Aorta (tissue), 5 donors: Measurements from ENCODE around the gene UBAC2. TPM values are rescaled to one million over a fixed set of nuclear protein-coding genes. Genes with fewer than 3 reads are reported as not detected.

Experiments
- ATAC-seq: fragments of 200-7000 bp; cut with Tn5 transposase; one replicate; pipeline ENCODE4 v1.9.1; 2022; ENCODE audit warnings: moderate library complexity; ENCODE audit not compliant: low FRiP score
- DNase-seq, 2 donors: peaks; one replicate each; pipeline ENCODE4 v3.0.0-alpha.2; 2020
- H3K27ac ChIP-seq, 2 donors: one replicate each; pipeline ENCODE4 v1.5.1; 2013; ENCODE audit warnings: low read length in 2 of 2, mild to moderate bottlenecking in 2 of 2, moderate library complexity in 2 of 2, control low read depth in 1 of 2, inconsistent platforms in 1 of 2, low read depth in 1 of 2
- H3K27me3 ChIP-seq, 2 donors: one replicate each; pipeline ENCODE4 v1.6.1; 2013; ENCODE audit warnings: control low read depth in 1 of 2, low read length in 1 of 2, mild to moderate bottlenecking in 1 of 2, moderate library complexity in 1 of 2; ENCODE audit not compliant: insufficient read depth in 2 of 2, control insufficient read depth in 1 of 2
- H3K36me3 ChIP-seq, 2 donors: one replicate each; pipeline ENCODE4 v1.6.1; 2013; ENCODE audit warnings: control low read depth in 1 of 2, low read length in 1 of 2, mild to moderate bottlenecking in 1 of 2; ENCODE audit not compliant: insufficient read depth in 2 of 2, control insufficient read depth in 1 of 2
- H3K4me1 ChIP-seq, 2 donors: one replicate each; pipeline ENCODE4 v1.6.1; 2013; ENCODE audit warnings: low read length in 2 of 2, control low read depth in 1 of 2, mild to moderate bottlenecking in 1 of 2, moderate library complexity in 1 of 2; ENCODE audit not compliant: insufficient read depth in 2 of 2, control insufficient read depth in 1 of 2
- H3K4me3 ChIP-seq, 2 donors: one replicate each; pipeline ENCODE4 v1.5.1; 2013; ENCODE audit warnings: low read length in 2 of 2, control low read depth in 1 of 2, mild to moderate bottlenecking in 1 of 2
- H3K9me3 ChIP-seq: one replicate; pipeline ENCODE4 v1.6.1; 2013; ENCODE audit warnings: mild to moderate bottlenecking, low read length; ENCODE audit not compliant: control insufficient read depth
- WGBS, 2 donors: extraction: QIAGEN DNeasy Blood & Tissue Kit; methylation state at CpG; one replicate each; pipeline ENCODE4 v1.1.7; 2013; 5-methylcytosine and 5-hydroxymethylcytosine counted together
- intact Hi-C, 2 donors: fragments of 100-400 bp; cut with DNase I; formaldehyde crosslinking; loops; one replicate each; pipeline versions ENCODE4 v1.14.2 to v1.15.0; 2022
- polyA plus RNA-seq, 2 donors: library from polyadenylated mRNA; stranded (reverse); fragments of 200-250 nt; gene quantifications; one replicate each; pipeline ENCODE4 v1.2.3, GENCODE V29; 2013
- total RNA-seq, 2 donors: library from RNA; stranded (reverse); fragmentation: NEBNext Ultra II Directional; extraction: Animal tissue kit (Norgen Biotek cat#: 25700); gene quantifications; one replicate each; pipeline ENCODE4 v1.2.1, GENCODE V29; 2021
- donor health status: healthy with polysubstance abuse.
- donor health status: Bipolar disorder and iron deficiency.
- donor health status: DM: no; HTN: no; CAD: no.
- donor health status: DM: no; HTN: no; CAD: no.
- donor health status: DM: yes; HTN: yes; CAD: no.

The UBAC2 gene
- total and polyA plus RNA-seq, 4 donors = 44.4 to 54.2 (median 48.5) TPM

DNA sequence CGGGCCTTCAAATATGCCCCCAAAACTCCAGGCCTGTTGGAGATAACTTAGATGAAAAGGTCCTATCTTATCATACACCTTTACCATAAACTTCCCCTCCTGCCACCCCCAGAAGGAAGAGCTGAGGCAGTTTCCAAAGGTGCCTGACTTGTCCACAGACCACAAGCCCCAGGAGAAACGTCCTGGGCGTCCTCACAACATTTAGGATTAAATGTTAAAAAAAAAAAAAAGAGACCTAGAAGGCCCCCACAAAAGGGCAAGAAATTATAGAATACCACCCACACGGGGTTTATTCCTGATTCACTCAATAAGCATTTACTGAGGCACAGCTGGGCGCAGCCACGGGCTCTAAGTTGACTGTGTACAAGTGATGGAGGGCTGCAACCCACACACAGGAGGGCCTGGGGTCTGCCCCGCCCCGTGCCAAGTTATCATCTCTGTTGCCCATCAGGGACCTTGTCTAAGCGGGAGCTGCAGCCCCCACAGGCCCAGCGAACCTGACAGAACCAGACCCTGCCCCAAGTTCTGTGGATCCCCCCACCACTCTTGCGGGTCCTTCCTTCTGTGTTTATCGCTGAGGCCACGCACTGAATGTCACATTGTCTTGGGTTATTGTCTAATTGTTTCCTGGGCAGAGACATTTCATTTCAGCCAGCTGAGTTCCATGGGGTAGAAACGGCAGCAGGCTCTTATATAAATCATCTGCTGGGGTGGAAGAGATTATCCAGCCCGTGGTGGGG lies 217.6 kb downstream of the UBAC2 start:
- intact Hi-C loops = no loop called here
- no peaks in the 10 kb centered on the region for H3K36me3 ChIP-seq
- H3K4me3 ChIP-seq = no peak overlapping the region
- DNase-seq = no peak
- no peak overlapping the region for H3K27ac ChIP-seq
- no peaks in the 10 kb centered on the region for H3K4me1 ChIP-seq
- no peaks in the 10 kb centered on the region for H3K27me3 ChIP-seq
- ATAC-seq = no peak
- WGBS, 2 donors = 86 to 88% methylated on average over 15 of the region's 15 CpGs
- no peaks in the 10 kb centered on the region for H3K9me3 ChIP-seq

DNA sequence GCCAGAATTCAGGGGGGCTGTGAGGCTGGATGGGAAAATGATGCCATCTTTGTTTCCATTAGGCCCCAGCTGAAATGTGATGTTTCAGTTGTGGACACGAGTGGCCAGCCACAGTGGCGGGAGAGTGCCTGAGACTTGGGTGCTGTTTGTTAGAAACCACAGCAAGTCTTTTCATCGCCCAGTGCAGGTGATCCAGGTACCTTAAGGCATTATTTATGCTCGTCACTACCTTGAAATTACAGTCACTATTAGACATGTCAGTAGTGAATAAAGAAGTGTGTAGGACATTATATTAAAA lies 218.1 kb downstream of the UBAC2 start:
- whole genome bisulfite sequencing, 2 donors = 90 to 99% methylated on average over 4 of the region's 4 CpGs
- DNase-seq (no peak), ATAC-seq (no peak)
- intact Hi-C loops = no loop called here
- no peaks in the 10 kb centered on the region for H3K9me3 ChIP-seq
- H3K27ac ChIP-seq = no peak overlapping the region
- no peak overlapping the region for H3K4me3 ChIP-seq
- no peaks in the 10 kb centered on the region for H3K36me3 ChIP-seq
- H3K27me3 ChIP-seq = no peaks in the 10 kb centered on the region
- H3K4me1 ChIP-seq = no peaks in the 10 kb centered on the region

DNA sequence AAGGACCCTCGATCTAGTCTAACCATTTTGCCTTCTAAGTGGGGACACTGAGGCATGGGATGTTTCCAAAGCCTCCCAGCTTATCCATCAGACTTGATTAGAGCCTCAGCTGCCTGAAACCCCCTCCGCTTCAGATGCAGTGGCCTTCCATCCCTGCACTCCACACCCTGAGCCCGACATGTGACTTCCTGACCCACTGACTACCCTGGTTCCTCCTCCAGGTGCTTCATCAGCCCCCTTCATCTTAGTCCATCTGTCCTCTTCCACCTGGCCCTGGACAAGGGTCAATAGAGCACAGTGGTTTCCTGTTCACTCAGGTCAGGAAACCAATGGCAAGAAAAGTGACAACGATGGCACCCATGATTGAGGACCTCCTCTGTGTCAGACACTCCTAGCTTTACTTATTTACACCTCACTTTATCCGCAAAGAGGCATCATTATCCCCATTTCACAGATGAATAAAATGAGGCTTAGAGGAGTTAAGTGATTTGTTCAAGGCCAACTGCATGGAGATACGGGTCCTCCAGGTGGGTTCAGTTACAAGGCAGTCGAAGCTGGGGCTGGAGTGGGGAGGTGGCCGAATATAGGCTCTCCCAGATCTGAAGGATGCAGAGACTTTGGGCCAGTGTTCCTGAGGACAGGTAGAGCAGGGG lies 219.1 kb downstream of the UBAC2 start:
- Histone ChIP-seq H3K4me1 (no peaks in the 10 kb centered on the region), H3K36me3 (no peaks in the 10 kb centered on the region), H3K27me3 (no peaks in the 10 kb centered on the region), H3K27ac (no peak overlapping the region), H3K9me3 (no peaks in the 10 kb centered on the region), H3K4me3 (no peak overlapping the region)
- ATAC-seq (no peak), DNase-seq (no peak)
- intact Hi-C loops = no loop called here
- WGBS, 2 donors = 91 to 93% methylated on average over 8 of the region's 8 CpGs

DNA sequence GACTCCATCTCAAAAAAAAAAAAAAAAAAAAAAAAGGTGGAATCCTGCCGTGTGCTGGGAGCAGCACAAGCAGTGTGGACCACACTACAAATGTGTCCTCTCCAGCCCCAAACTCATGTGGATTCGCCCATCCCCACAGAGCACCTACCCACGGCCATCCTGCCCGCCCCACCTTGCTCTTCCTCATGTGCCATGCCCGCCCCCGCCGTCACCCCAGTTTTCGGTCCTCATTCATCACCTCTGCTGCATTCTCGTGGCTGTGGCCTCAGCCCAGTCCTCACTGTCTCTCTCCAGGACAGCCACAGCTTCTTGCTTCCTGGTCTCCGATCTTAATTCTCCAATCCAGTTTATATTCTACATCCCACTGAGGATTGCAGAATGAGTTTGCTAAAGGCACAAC lies 220.6 kb downstream of the UBAC2 start:
- ATAC-seq (no peak), DNase-seq (no peak)
- H3K9me3 ChIP-seq = no peaks in the 10 kb centered on the region
- no peaks in the 10 kb centered on the region for H3K4me1 ChIP-seq
- 88 to 92% methylated on average over 10 of the region's 10 CpGs for WGBS, 2 donors
- intact Hi-C loops = no loop called here
- no peaks in the 10 kb centered on the region for H3K36me3 ChIP-seq
- no peak overlapping the region for H3K27ac ChIP-seq
- H3K27me3 ChIP-seq = no peaks in the 10 kb centered on the region
- no peak overlapping the region for H3K4me3 ChIP-seq

DNA sequence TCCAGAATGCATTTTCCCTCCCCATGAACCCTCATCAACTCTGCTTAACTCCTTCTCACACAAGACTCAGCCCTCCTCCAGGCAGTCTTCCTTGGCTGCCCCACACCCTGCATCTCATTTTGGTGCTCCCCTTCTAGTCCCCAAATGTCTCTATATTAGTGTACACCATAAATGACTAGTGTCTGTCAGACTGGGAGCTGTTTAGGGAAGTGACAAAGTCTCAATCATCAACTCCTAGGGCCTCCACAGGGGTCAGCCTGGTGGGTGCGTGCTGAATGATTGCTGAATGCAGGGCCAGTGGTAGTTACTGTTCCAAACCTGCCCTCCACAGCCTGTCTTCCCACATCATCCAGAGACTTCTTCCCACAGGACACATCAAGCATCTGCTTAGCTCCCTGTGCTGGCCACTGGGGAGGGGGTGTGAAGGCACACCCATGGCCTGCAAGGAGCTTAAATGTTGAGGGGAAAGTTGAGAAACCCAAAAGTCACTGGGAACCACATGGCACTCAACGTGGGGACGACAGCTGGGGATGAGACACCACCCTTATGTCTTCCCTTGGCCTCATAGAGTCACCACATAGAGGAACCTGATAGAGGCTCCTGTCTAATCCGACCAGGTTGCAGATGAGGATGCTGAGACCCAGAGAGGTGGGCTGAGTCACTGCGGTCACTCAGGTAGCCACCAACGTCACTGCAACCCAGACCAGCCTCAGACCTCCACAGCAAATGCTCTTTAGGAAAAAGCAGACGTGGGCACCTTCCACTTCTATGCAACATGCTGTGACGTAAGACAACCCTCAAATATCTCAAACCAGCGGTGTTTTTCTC lies 221.3 kb downstream of the UBAC2 start:
- Histone ChIP-seq H3K4me1 (no peaks in the 10 kb centered on the region), H3K9me3 (no peaks in the 10 kb centered on the region), H3K27me3 (no peaks in the 10 kb centered on the region), H3K36me3 (no peaks in the 10 kb centered on the region), H3K4me3 (no peak overlapping the region), H3K27ac (no peak overlapping the region)
- no peak for ATAC-seq
- 80 to 90% methylated on average over 9 of the region's 9 CpGs for WGBS, 2 donors
- DNase-seq = no peak
- intact Hi-C loops = no loop called here

DNA sequence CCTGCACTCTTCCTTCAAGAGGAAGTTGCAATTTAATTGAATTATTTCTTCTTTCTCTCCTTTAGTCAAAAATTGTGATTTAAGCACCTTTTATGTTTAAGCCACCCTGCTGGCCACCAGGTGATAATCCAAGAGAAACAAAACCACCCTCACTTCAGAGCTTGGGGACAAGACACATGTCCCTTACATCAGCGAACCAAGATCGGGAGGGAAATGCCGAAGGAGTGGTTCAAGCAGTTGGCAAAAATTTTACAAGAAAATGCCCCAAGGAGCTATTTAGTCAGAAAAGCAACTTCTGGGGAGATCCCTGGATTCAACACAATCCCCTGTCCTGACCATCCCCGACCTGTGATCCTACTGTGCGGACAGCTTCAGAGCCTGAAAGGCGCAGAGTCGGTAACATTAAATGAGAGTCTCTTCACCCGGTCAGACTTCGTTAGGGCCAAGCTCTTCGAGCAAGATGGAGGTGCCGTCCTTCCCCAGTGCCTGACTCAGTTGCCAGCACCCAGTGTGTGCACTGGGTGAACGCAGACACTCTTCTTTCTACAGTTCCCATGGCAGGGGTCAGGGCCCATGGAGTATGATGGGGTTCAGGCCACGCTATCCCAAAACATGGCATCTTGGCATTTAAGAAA lies 222.0 kb downstream of the UBAC2 start:
- no peak overlapping the region for H3K27ac ChIP-seq
- H3K4me3 ChIP-seq = no peak overlapping the region
- intact Hi-C loops = no loop called here
- H3K9me3 ChIP-seq = no peaks in the 10 kb centered on the region
- no peaks in the 10 kb centered on the region for H3K36me3 ChIP-seq
- no peak for DNase-seq
- WGBS, 2 donors = 95 to 96% methylated on average over 13 of the region's 13 CpGs
- no peaks in the 10 kb centered on the region for H3K4me1 ChIP-seq
- ATAC-seq = no peak
- H3K27me3 ChIP-seq = no peaks in the 10 kb centered on the region

DNA sequence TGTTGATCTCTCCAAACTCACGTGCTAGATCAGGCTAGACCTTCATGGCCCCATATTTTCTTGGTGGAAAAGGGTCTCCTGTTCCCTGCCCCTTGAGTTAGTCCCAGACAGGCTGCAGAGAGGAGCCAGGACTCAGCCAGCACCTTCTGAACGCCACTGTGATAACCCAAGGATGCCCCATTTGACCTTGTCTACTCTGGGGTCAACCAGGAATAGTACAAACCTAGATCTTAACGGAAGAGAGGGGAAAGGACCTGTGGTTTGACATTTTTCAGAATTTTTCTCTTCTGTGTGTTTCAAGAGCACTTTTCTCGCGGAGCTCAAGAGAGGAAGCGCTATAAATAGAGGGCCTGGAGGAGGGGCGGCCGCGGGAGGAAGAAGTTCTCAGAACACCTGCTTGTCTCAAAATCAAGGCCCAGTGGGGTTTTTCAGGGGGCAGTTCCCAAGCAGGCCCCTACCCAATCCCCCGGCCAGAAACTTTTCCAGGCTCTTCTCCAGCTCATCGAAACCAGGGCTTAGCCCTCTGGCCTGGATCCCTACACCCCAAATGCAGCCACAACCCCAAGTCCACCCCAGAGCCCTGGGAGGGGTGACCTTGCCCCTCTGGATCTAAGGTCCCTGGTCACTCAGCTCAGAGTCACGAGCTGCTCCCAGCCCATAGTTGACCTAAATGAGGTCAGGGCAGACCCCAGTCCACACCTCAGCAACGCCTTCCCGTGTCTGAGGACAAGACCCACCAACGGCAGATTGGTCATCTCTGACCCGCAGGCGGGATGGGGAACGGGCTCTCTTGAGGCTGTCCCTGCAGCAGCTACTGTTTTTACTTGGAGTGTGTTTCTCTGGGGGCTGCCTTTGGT lies 225.1 kb downstream of the UBAC2 start:
- H3K4me3 ChIP-seq = no peak overlapping the region
- no peaks in the 10 kb centered on the region for H3K4me1 ChIP-seq
- H3K9me3 ChIP-seq = no peaks in the 10 kb centered on the region
- 58 to 65% methylated on average over 18 of the region's 18 CpGs for WGBS, 2 donors
- no peak for ATAC-seq
- no peaks in the 10 kb centered on the region for H3K36me3 ChIP-seq
- intact Hi-C loops = no loop called here
- H3K27me3 ChIP-seq = no peaks in the 10 kb centered on the region
- DNase-seq = peak in 1 of 2 donors; percentile 60
- no peak overlapping the region for H3K27ac ChIP-seq

DNA sequence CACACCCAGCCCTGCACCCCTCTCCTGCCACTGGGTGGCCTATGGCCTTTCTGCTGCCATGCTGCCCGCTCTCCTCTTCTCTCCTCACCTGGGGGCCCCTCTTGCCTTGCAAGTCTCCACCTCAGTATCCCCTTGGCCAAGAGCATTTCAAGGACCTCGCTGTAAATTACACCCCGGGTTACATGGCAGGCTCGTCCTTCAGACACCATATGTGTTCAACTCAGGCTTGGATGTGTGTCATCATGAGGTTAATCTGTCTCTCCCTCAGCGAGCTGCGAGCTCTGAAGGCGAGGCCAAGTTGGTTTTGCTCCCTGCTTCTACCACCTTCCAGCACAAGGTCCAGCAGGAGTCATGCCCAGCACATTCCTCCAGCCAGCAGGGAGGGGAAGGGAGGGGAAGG lies 225.8 kb downstream of the UBAC2 start:
- 60 to 67% methylated on average over 7 of the region's 7 CpGs for WGBS, 2 donors
- H3K27ac ChIP-seq = no peak overlapping the region
- ATAC-seq (no peak), DNase-seq (no peak)
- H3K4me1 ChIP-seq = no peaks in the 10 kb centered on the region
- H3K9me3 ChIP-seq = no peaks in the 10 kb centered on the region
- H3K4me3 ChIP-seq = no peak overlapping the region
- no peaks in the 10 kb centered on the region for H3K27me3 ChIP-seq
- intact Hi-C loops = no loop called here
- no peaks in the 10 kb centered on the region for H3K36me3 ChIP-seq
